GM19438 (cell line): ENCODE measurements around the gene CNTF.

Experiments used
- ATAC-seq: cut with Tn5 transposase; IDR thresholded peaks from one replicate; pipeline ENCODE4 v1.9.1; 2021; ENCODE audit warnings: low read depth; ENCODE audit not compliant: unreplicated experiment

The CNTF gene

GRCh38 chr11:58600510-58600909 is 22.0 kb upstream of the CNTF start:
- no peak for ATAC-seq

- no peak for ATAC-seq
These were observed 15.3 kb upstream of the CNTF start for GRCh38 chr11:58606930-58607714.

- no peak for ATAC-seq
These were observed 14.1 kb upstream of the CNTF start for GRCh38 chr11:58608331-58608730.

- no peak for ATAC-seq
These were observed 12.7 kb upstream of the CNTF start for GRCh38 chr11:58609723-58610122.

- no peak for ATAC-seq
These were observed 9.2 kb upstream of the CNTF start for GRCh38 chr11:58613228-58613627.

GRCh38 chr11:58615559-58615958 is 6.9 kb upstream of the CNTF start:
- no peak for ATAC-seq

GRCh38 chr11:58616594-58616993 is 5.9 kb upstream of the CNTF start:
- no peak for ATAC-seq

- ATAC-seq = no peak
These were observed 4.4 kb upstream of the CNTF start for GRCh38 chr11:58617976-58618557.

- no peak for ATAC-seq
These were observed 741 bp upstream of the CNTF start for GRCh38 chr11:58621586-58622262.

- ATAC-seq = no peak
These were observed 2.6 kb downstream of the CNTF start for GRCh38 chr11:58625086-58625485.

- ATAC-seq = no peak
These were observed 3.5 kb downstream of the CNTF start for GRCh38 chr11:58625826-58626460.

- ATAC-seq = no peak
These were observed 4.5 kb downstream of the CNTF start for GRCh38 chr11:58626934-58627483.

GRCh38 chr11:58628446-58628845 is 6.0 kb downstream of the CNTF start:
- no peak for ATAC-seq

GRCh38 chr11:58629857-58630256 is 7.4 kb downstream of the CNTF start:
- ATAC-seq = no peak

GRCh38 chr11:58631378-58631777 is 8.9 kb downstream of the CNTF start:
- ATAC-seq = no peak

GRCh38 chr11:58632510-58632909 is 10.0 kb downstream of the CNTF start:
- ATAC-seq = no peak

- ATAC-seq = no peak
These were observed 14.1 kb downstream of the CNTF start for GRCh38 chr11:58636587-58636986.

GRCh38 chr11:58637371-58637770 is 14.9 kb downstream of the CNTF start:
- ATAC-seq = no peak

GRCh38 chr11:58639103-58639502 is 16.6 kb downstream of the CNTF start:
- ATAC-seq = no peak

GRCh38 chr11:58639669-58640068 is 17.2 kb downstream of the CNTF start:
- ATAC-seq = no peak

GRCh38 chr11:58640386-58641023 is 18.0 kb downstream of the CNTF start:
- no peak for ATAC-seq
